Activated CD4-positive, alpha-beta T cell treated with anti-CD3 and anti-CD28 coated beads for 48 hours (primary cell): ENCODE results near the gene GCNT2.
A peak's percentile ranks its signal among the peaks of the same experiment; 100 is the strongest.
"Not testable (repeated sequence)": the region's sequence is repeated elsewhere in the genome, so short reads cannot be mapped to it uniquely, and the experiment has no call there.

Experiments
- DNase-seq: peaks from one replicate; pipeline ENCODE4 v3.0.0-alpha.2; 2020

GCNT2 gene

GRCh38 chr6:10613723-10614122 is 92.6 kb downstream of the GCNT2 start:
- no peak for DNase-seq

GRCh38 chr6:10615675-10616074 is 94.5 kb downstream of the GCNT2 start:
- DNase-seq: no peak

GRCh38 chr6:10616266-10616665 is 95.1 kb downstream of the GCNT2 start:
- DNase-seq: not testable (repeated sequence)

GRCh38 chr6:10617008-10617696 is 96.0 kb downstream of the GCNT2 start:
- DNase-seq: no peak

- no peak for DNase-seq
Measured at GRCh38 chr6:10618409-10618808, 97.3 kb downstream of the GCNT2 start.

- no peak for DNase-seq
Measured at GRCh38 chr6:10621213-10621612, 100.1 kb downstream of the GCNT2 start.

GRCh38 chr6:10621847-10622246 is 100.7 kb downstream of the GCNT2 start:
- no peak for DNase-seq

GRCh38 chr6:10624836-10625235 is 103.7 kb downstream of the GCNT2 start:
- DNase-seq: no peak

GRCh38 chr6:10626154-10626741 is 105.1 kb downstream of the GCNT2 start:
- DNase-seq: no peak

- no peak for DNase-seq
Measured at GRCh38 chr6:10627800-10628199, 106.6 kb downstream of the GCNT2 start.

- no peak for DNase-seq
Measured at GRCh38 chr6:10630178-10630577, 109.0 kb downstream of the GCNT2 start.

- DNase-seq: peak; percentile 12
Measured at GRCh38 chr6:10633216-10633615, 112.1 kb downstream of the GCNT2 start.

- no peak for DNase-seq
Measured at GRCh38 chr6:10640412-10640811, 119.3 kb downstream of the GCNT2 start.

- DNase-seq: no peak
Measured at GRCh38 chr6:10641528-10641927, 120.4 kb downstream of the GCNT2 start.

- no peak for DNase-seq
Measured at GRCh38 chr6:10643201-10643651, 122.1 kb downstream of the GCNT2 start.

- no peak for DNase-seq
Measured at GRCh38 chr6:10644225-10644624, 123.1 kb downstream of the GCNT2 start.

- DNase-seq: peak; percentile 20
Measured at GRCh38 chr6:10655508-10656055, 134.4 kb downstream of the GCNT2 start.

GRCh38 chr6:10658910-10659698 is 138.0 kb downstream of the GCNT2 start:
- no peak for DNase-seq

GRCh38 chr6:10659699-10660348 is 138.7 kb downstream of the GCNT2 start:
- DNase-seq: no peak

GRCh38 chr6:10660431-10661191 is 139.5 kb downstream of the GCNT2 start:
- not testable (repeated sequence) for DNase-seq

GRCh38 chr6:10662207-10662606 is 141.1 kb downstream of the GCNT2 start:
- no peak for DNase-seq

GRCh38 chr6:10662742-10663141 is 141.6 kb downstream of the GCNT2 start:
- no peak for DNase-seq
